Measurements from ENCODE around the gene CHP1.

CHP1 gene

GRCh38 chr15:41230650-41231421 lies at the start of gene CHP1, which contains the start of gene EXD1 (continued):
- no peak for TF ChIP-seq FEZF1 (tag by site-specific recombination; IDR thresholded peaks at IDR 0.05)
- no peak for TF ChIP-seq ZNF354C (tag by site-specific recombination; IDR thresholded peaks at IDR 0.05; ENCODE audit: borderline replicate concordance, low read depth)
- TF ChIP-seq ZNF148 (tag by site-specific recombination; IDR thresholded peaks at IDR 0.05; ENCODE audit: borderline replicate concordance) = no peak
- peak; percentile 88 for TF ChIP-seq ZBTB6 (tag by site-specific recombination; IDR thresholded peaks at IDR 0.05)
- peak; percentile 81 for TF ChIP-seq ZBTB21 (tag by site-specific recombination; IDR thresholded peaks at IDR 0.05)
- TF ChIP-seq ZNF449 (tag by site-specific recombination; IDR thresholded peaks at IDR 0.05) = 0 out of 2 replicates have a peak, but pooled peaks have one; percentile 62
- TF ChIP-seq KLF8 (tag by site-specific recombination; IDR thresholded peaks at IDR 0.05) = peak; percentile 97
- 0 out of 2 replicates have a peak, but pooled peaks have one; percentile 14 for TF ChIP-seq ZNF610 (tag by site-specific recombination; IDR thresholded peaks at IDR 0.05; ENCODE audit: borderline replicate concordance)
- TF ChIP-seq ZNF76 (tag by site-specific recombination; IDR thresholded peaks at IDR 0.05; ENCODE audit: borderline replicate concordance, low read depth) = peak; percentile 59; the same call in 1 of the 2 replicates
- no peak for TF ChIP-seq ZNF670 (tag by site-specific recombination; IDR thresholded peaks at IDR 0.05; ENCODE audit: low read depth)
- no peak for TF ChIP-seq ZBTB10 (tag by site-specific recombination; IDR thresholded peaks at IDR 0.05)
- TF ChIP-seq PBX3 (CRISPR knock-in tag; IDR thresholded peaks at IDR 0.05) = no peak
- peak; percentile 87; the same call in 1 of the 2 replicates for TF ChIP-seq ZNF768 (tag by site-specific recombination; IDR thresholded peaks at IDR 0.05)
- TF ChIP-seq ZNF473 (tag by site-specific recombination; IDR thresholded peaks at IDR 0.05) = no peak
- TF ChIP-seq ZFP69B (tag by site-specific recombination; IDR thresholded peaks at IDR 0.05) = peak; percentile 100
- no peak for TF ChIP-seq ZNF513 (tag by site-specific recombination; IDR thresholded peaks at IDR 0.05)
- no peak for TF ChIP-seq ZNF621 (tag by site-specific recombination; IDR thresholded peaks at IDR 0.05)
- TF ChIP-seq ZEB2 (tag by site-specific recombination; IDR thresholded peaks at IDR 0.05) = peak; percentile 99
- peak; percentile 34; the same call in 1 of the 2 replicates for TF ChIP-seq TSHZ1 (tag by site-specific recombination; IDR thresholded peaks at IDR 0.05; ENCODE audit: borderline replicate concordance)
- no peak for TF ChIP-seq ZNF664 (tag by site-specific recombination; IDR thresholded peaks at IDR 0.05)
- TF ChIP-seq ZXDB (tag by site-specific recombination; IDR thresholded peaks at IDR 0.05) = peak; percentile 89
- TF ChIP-seq ZNF274 (IDR thresholded peaks at IDR 0.05; ENCODE audit: low read length) = no peak
- no peak for TF ChIP-seq ZNF274 (tag by site-specific recombination; IDR thresholded peaks at IDR 0.05; ENCODE audit: borderline replicate concordance)
- TF ChIP-seq ZNF433 (tag by site-specific recombination; IDR thresholded peaks at IDR 0.05; ENCODE audit: low read depth) = no peak
- no peak for TF ChIP-seq ZNF37A (tag by site-specific recombination; IDR thresholded peaks at IDR 0.05)
